Keratinocyte (primary cell): Measurements from ENCODE around the gene SPATA6L. TPM values are rescaled to one million over a fixed set of nuclear protein-coding genes. Genes with fewer than 3 reads are reported as not detected.
A peak's percentile ranks its signal among the peaks of the same experiment; 100 is the strongest.

Source experiments
- DNase-seq: peaks from one replicate; pipeline ENCODE4 v3.0.0-alpha.2; 2011; ENCODE audit warnings: low read depth, missing footprints, low spot score
- FAIRE-seq: peaks from 2 replicates; lab custom pipeline; 2011; peaks lifted over from hg19 to GRCh38; lab: Jason Lieb, UNC
- H2AFZ ChIP-seq: 2 replicates; pipeline ENCODE4 v1.6.0; 2012; ENCODE audit warnings: low read length, control low read depth, inconsistent platforms; ENCODE audit not compliant: control insufficient read depth
- H3K27ac ChIP-seq: 2 replicates; pipeline ENCODE4 v1.5.1; 2011; ENCODE audit warnings: low read length; ENCODE audit not compliant: control insufficient read depth, insufficient read depth
- H3K27me3 ChIP-seq: 3 replicates; pipeline ENCODE4 v1.6.0; 2011; ENCODE audit warnings: low read length; ENCODE audit not compliant: control insufficient read depth, insufficient read depth; ENCODE audit errors: extremely low read depth
- H3K36me3 ChIP-seq, 2 experiments: 2 replicates in 1 of 2; 3 replicates in 1 of 2; pipeline ENCODE4 v1.5.1; 2011; ENCODE audit warnings: low read length in 2 of 2, mild to moderate bottlenecking in 1 of 2; ENCODE audit not compliant: control insufficient read depth in 2 of 2, insufficient read depth in 2 of 2; ENCODE audit errors: extremely low read depth in 1 of 2
- H3K4me1 ChIP-seq: 3 replicates; pipeline ENCODE4 v1.5.1; 2011; ENCODE audit warnings: low read length; ENCODE audit not compliant: control insufficient read depth, insufficient read depth; ENCODE audit errors: extremely low read depth
- H3K4me2 ChIP-seq: 3 replicates; pipeline ENCODE4 v1.6.0; 2011; ENCODE audit warnings: low read depth, low read length; ENCODE audit not compliant: control insufficient read depth, insufficient read depth; ENCODE audit errors: extremely low read depth
- H3K4me3 ChIP-seq, 3 experiments: fragments of 200-600 bp in 1 of 3; sonication (generic) in 1 of 3; 2 replicates in 2 of 3; 3 replicates in 1 of 3; pipeline ENCODE4 v1.5.1; 2011 to 2016; ENCODE audit warnings: low read length in 3 of 3, mild to moderate bottlenecking in 3 of 3, control low read depth in 2 of 3, inconsistent platforms in 1 of 3, low read depth in 1 of 3, mixed read lengths in 1 of 3, mixed run types in 1 of 3, moderate library complexity in 1 of 3; ENCODE audit not compliant: control insufficient read depth in 2 of 3, insufficient read depth in 2 of 3; ENCODE audit errors: extremely low read depth in 1 of 3
- H3K79me2 ChIP-seq: 2 replicates; pipeline ENCODE4 v1.6.0; 2012; ENCODE audit warnings: low read length; ENCODE audit not compliant: control insufficient read depth, insufficient read depth
- H3K9ac ChIP-seq: 3 replicates; pipeline ENCODE4 v1.6.0; 2011; ENCODE audit warnings: low read length; ENCODE audit not compliant: control insufficient read depth, insufficient read depth; ENCODE audit errors: extremely low read depth
- H3K9me1 ChIP-seq: 3 replicates; pipeline ENCODE4 v1.6.0; 2011; ENCODE audit warnings: low read length; ENCODE audit not compliant: control insufficient read depth, insufficient read depth; ENCODE audit errors: extremely low read depth
- H3K9me3 ChIP-seq: 2 replicates; pipeline ENCODE4 v1.5.1; 2012; ENCODE audit warnings: low read depth, low read length; ENCODE audit not compliant: control insufficient read depth
- H4K20me1 ChIP-seq: 3 replicates; pipeline ENCODE4 v1.6.0; 2011; ENCODE audit warnings: low read length; ENCODE audit not compliant: control insufficient read depth, insufficient read depth; ENCODE audit errors: extremely low read depth
- CTCF ChIP-seq, 3 experiments: IDR thresholded peaks in 1 of 3; conservative IDR thresholded peaks in 1 of 3; optimal IDR thresholded peaks in 1 of 3; 2 replicates in 2 of 3; 3 replicates in 1 of 3; pipeline versions ENCODE3 to v1.5.1; 2011; ENCODE audit warnings: low read length in 3 of 3, mild to moderate bottlenecking in 3 of 3, moderate library complexity in 2 of 3, control low read depth in 1 of 3, inconsistent platforms in 1 of 3; ENCODE audit not compliant: insufficient read depth in 2 of 3; ENCODE audit errors: extremely low read depth in 1 of 3
- EZH2 ChIP-seq: IDR thresholded peaks from one replicate; pipeline ENCODE4 v1.6.1; 2012; ENCODE audit warnings: inconsistent platforms, mild to moderate bottlenecking, low read length, moderate library complexity
- dilution Hi-C: fragments of 300-500 bp; cut with MboI; formaldehyde crosslinking; loops from one replicate; pipeline ENCODE4 v1.7.0; 2020; ENCODE audit warnings: low sequenced_read_pairs; ENCODE audit not compliant: extremely low pct_ligation_motif_present
- polyA plus RNA-seq, 5 experiments: library from polyadenylated mRNA; depleted of rRNA in 3 of 5; stranded (reverse) in 3 of 5; stranded (forward) in 1 of 5; unstranded in 1 of 5; fragments of >200 nt; gene quantifications; 1 replicate in 1 of 5; 2 replicates in 3 of 5; 3 replicates in 1 of 5; pipeline versions ENCODE4 v1.2.1 to v1.2.3, GENCODE V29; 2011 to 2012; ENCODE audit warnings: missing spikeins in 2 of 5, low read depth in 1 of 5, low replicate concordance in 1 of 5

The SPATA6L gene
- polyA plus RNA-seq, 1 donor (not counting 4 experiments of a cell fraction or from before 2014, with no cell fraction given) = 0.92 TPM

- H3K4me3 ChIP-seq = peak overlapping the region; percentile 86 to 88 (median 86)
- no peak for DNase-seq
- H3K9me1 ChIP-seq = no peaks in the 10 kb centered on the region
- peak overlapping the region; percentile 70 for H3K27ac ChIP-seq
- H4K20me1 ChIP-seq = no peaks in the 10 kb centered on the region
- H2AFZ ChIP-seq = peak overlapping the region; percentile 87
- H3K4me2 ChIP-seq = peak overlapping the region; percentile 97
- H3K9ac ChIP-seq = peak overlapping the region; percentile 83
- dilution Hi-C loops = no loop called here
- no peaks in the 10 kb centered on the region for H3K36me3 ChIP-seq
- peaks cover 15% of the 10 kb centered on the region for H3K79me2 ChIP-seq
- H3K9me3 ChIP-seq = no peaks in the 10 kb centered on the region
- no peak for TF ChIP-seq CTCF (optimal IDR thresholded peaks at IDR 0.05 in 1 of 3, IDR thresholded peaks at IDR 0.05 in 1 of 3, conservative IDR thresholded peaks at IDR 0.05 in 1 of 3; ENCODE audit: extremely low read depth in 1 of 3, insufficient read depth in 2 of 3, low read length in 3 of 3)
- no peak for TF ChIP-seq EZH2
- no peaks in the 10 kb centered on the region for H3K27me3 ChIP-seq
- peaks cover 44% of the 10 kb centered on the region for H3K4me1 ChIP-seq
- no peak for FAIRE-seq
These were observed 3.1 kb downstream of the SPATA6L start for GRCh38 chr9:4662989-4663792.

- H3K4me1 ChIP-seq = peaks cover 44% of the 10 kb centered on the region
These were observed 3.9 kb downstream of the SPATA6L start, which contains the start of gene PLPP6 for GRCh38 chr9:4662108-4662988. Gene PLPP6 (plus strand): TSS chr9:4662294. CDS start chr9:4662376, 82 bp downstream.

More at GRCh38 chr9:4662108-4662988, 3.9 kb downstream of the SPATA6L start, which contains the start of gene PLPP6:
- peak within 1 kb of the TSS; percentile 87 for H2AFZ ChIP-seq
- H3K4me2 ChIP-seq = peak within 1 kb of the TSS; percentile 97
- H3K9me1 ChIP-seq = no peaks in the 10 kb centered on the region
- peak; percentile 43 for FAIRE-seq
- peaks cover 15% of the 10 kb centered on the region for H3K79me2 ChIP-seq
- peak; percentile 25 for DNase-seq
- H3K9me3 ChIP-seq = no peaks in the 10 kb centered on the region
- peak within 1 kb of the TSS; percentile 86 to 88 (median 86) for H3K4me3 ChIP-seq
- dilution Hi-C loops = no loop called here
- H4K20me1 ChIP-seq = no peaks in the 10 kb centered on the region
- H3K9ac ChIP-seq = peak within 1 kb of the TSS; percentile 83
- no peaks in the 10 kb centered on the region for H3K36me3 ChIP-seq
- TF ChIP-seq EZH2 (no peak), CTCF (optimal IDR thresholded peaks at IDR 0.05 in 1 of 3, IDR thresholded peaks at IDR 0.05 in 1 of 3, conservative IDR thresholded peaks at IDR 0.05 in 1 of 3; ENCODE audit: extremely low read depth in 1 of 3, insufficient read depth in 2 of 3, low read length in 3 of 3) (peak; percentile 42 to 81 (median 49))
- no peaks in the 10 kb centered on the region for H3K27me3 ChIP-seq
- H3K27ac ChIP-seq = peak within 1 kb of the TSS; percentile 70
